Trophoblast cell (in vitro differentiated cells and primary cell): ENCODE results near the gene PRXL2C.
A peak's percentile ranks its signal among the peaks of the same experiment; 100 is the strongest.

Source experiments
- DNase-seq, 2 donors: peaks; one replicate each; pipeline ENCODE4 v3.0.0-alpha.2; 2016
- H2AFZ ChIP-seq: 2 replicates; pipeline ENCODE4 v1.6.1; 2013; ENCODE audit warnings: low read length, moderate library complexity, mild to moderate bottlenecking; ENCODE audit not compliant: insufficient read depth, poor library complexity
- H2AK5ac ChIP-seq: 2 replicates; pipeline ENCODE4 v1.6.1; 2013; ENCODE audit warnings: mild to moderate bottlenecking, low read length
- H2BK120ac ChIP-seq: 2 replicates; pipeline ENCODE4 v1.6.1; 2013; ENCODE audit warnings: low read length, mild to moderate bottlenecking, moderate library complexity; ENCODE audit not compliant: insufficient read depth, poor library complexity
- H2BK12ac ChIP-seq: 2 replicates; pipeline ENCODE4 v1.6.1; 2013; ENCODE audit warnings: mild to moderate bottlenecking, low read length, moderate library complexity
- H2BK5ac ChIP-seq: 2 replicates; pipeline ENCODE4 v1.6.1; 2013; ENCODE audit warnings: low read length, low read depth, moderate library complexity, mild to moderate bottlenecking; ENCODE audit not compliant: poor library complexity
- H3K14ac ChIP-seq: 2 replicates; pipeline ENCODE4 v1.6.1; 2013; ENCODE audit warnings: mild to moderate bottlenecking, low read length
- H3K18ac ChIP-seq: 2 replicates; pipeline ENCODE4 v1.6.1; 2013; ENCODE audit warnings: mild to moderate bottlenecking, low read length
- H3K23ac ChIP-seq: 2 replicates; pipeline ENCODE4 v1.6.1; 2013; ENCODE audit warnings: low read length
- H3K27ac ChIP-seq: 2 replicates; pipeline ENCODE4 v1.5.1; 2013; ENCODE audit warnings: low read depth, mild to moderate bottlenecking, inconsistent platforms, low read length, moderate library complexity
- H3K27me3 ChIP-seq: 2 replicates; pipeline ENCODE4 v1.6.1; 2013; ENCODE audit warnings: inconsistent platforms, mild to moderate bottlenecking, low read length, moderate library complexity; ENCODE audit not compliant: insufficient read depth
- H3K36me3 ChIP-seq, 2 experiments: 1 replicate in 1 of 2; 2 replicates in 1 of 2; pipeline ENCODE4 v1.6.1; 2013; ENCODE audit warnings: low read length in 2 of 2, mild to moderate bottlenecking in 2 of 2, moderate library complexity in 1 of 2; ENCODE audit not compliant: insufficient read depth in 2 of 2, control insufficient read depth in 1 of 2
- H3K4ac ChIP-seq: 2 replicates; pipeline ENCODE4 v1.6.1; 2013; ENCODE audit warnings: low read depth, mild to moderate bottlenecking, low read length, moderate library complexity
- H3K4me1 ChIP-seq, 2 experiments: 1 replicate in 1 of 2; 2 replicates in 1 of 2; pipeline ENCODE4 v1.6.1; 2013; ENCODE audit warnings: low read length in 2 of 2, mild to moderate bottlenecking in 2 of 2, moderate library complexity in 1 of 2; ENCODE audit not compliant: insufficient read depth in 2 of 2, control insufficient read depth in 1 of 2
- H3K4me2 ChIP-seq: 2 replicates; pipeline ENCODE4 v1.6.1; 2013; ENCODE audit warnings: inconsistent platforms, mild to moderate bottlenecking, low read length, moderate library complexity
- H3K4me3 ChIP-seq: 2 replicates; pipeline ENCODE4 v1.5.1; 2013; ENCODE audit warnings: mild to moderate bottlenecking, low read depth, low read length, inconsistent platforms
- H3K79me1 ChIP-seq: one replicate; pipeline ENCODE4 v1.6.1; 2013; ENCODE audit warnings: low read length
- H3K79me2 ChIP-seq: 2 replicates; pipeline ENCODE4 v1.6.1; 2013; ENCODE audit warnings: low read length, mild to moderate bottlenecking; ENCODE audit not compliant: control insufficient read depth, insufficient read depth, poor library complexity
- H3K9ac ChIP-seq: 2 replicates; pipeline ENCODE4 v1.6.1; 2013; ENCODE audit warnings: mild to moderate bottlenecking, low read length
- H3K9me3 ChIP-seq: 2 replicates; pipeline ENCODE4 v1.6.1; 2013; ENCODE audit warnings: low read depth, mild to moderate bottlenecking, control low read depth, inconsistent platforms, low read length; ENCODE audit not compliant: insufficient read depth
- H4K12ac ChIP-seq: 2 replicates; pipeline ENCODE4 v1.6.1; 2013; ENCODE audit warnings: low read depth, mild to moderate bottlenecking, low read length, moderate library complexity
- H4K8ac ChIP-seq: 2 replicates; pipeline ENCODE4 v1.6.1; 2013; ENCODE audit warnings: low read depth, mild to moderate bottlenecking, low read length, moderate library complexity
- H4K91ac ChIP-seq: one replicate; pipeline ENCODE4 v1.6.1; 2013; ENCODE audit warnings: low read depth, mild to moderate bottlenecking, low read length, moderate library complexity
- WGBS: extraction: QIAGEN DNeasy Blood & Tissue Kit; methylation state at CpG from one replicate; pipeline ENCODE4 v1.1.7; 2013; ENCODE audit warnings: missing lambda C conversion rate; ENCODE audit not compliant: insufficient read length, insufficient coverage; ENCODE audit errors: extremely low coverage; 5-methylcytosine and 5-hydroxymethylcytosine counted together

PRXL2C gene

DNA sequence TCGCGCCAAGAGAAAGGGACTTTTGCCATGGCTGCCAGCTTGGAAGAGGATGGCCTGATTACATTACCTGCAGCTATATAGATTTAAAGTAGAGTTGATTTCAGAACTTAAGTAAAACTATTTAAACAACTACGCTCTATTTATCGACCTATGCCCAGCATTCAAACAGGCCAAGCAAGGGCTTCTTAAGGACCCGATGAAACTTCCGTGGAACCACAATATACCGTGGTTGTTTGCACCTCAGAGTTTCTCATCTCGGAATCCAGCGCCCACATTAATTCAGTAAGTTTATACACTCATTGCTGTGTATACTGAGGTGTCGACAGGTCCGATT is 35.0 kb downstream of the PRXL2C start:
- Histone ChIP-seq H4K91ac (no peak overlapping the region), H3K4me1 (peaks cover 8 to 9% of the 10 kb centered on the region in 2 experiments), H3K23ac (no peak overlapping the region), H3K14ac (no peak overlapping the region), H3K18ac (no peak overlapping the region), H2BK120ac (no peak overlapping the region), H2AFZ (peak overlapping the region; percentile 71), H3K4me2 (peak overlapping the region; percentile 90), H2AK5ac (no peak overlapping the region), H3K79me2 (peaks cover 5% of the 10 kb centered on the region), H2BK5ac (no peak overlapping the region), H3K4ac (no peak overlapping the region), H2BK12ac (no peak overlapping the region), H3K4me3 (no peak overlapping the region), H3K36me3 (no peaks in the 10 kb centered on the region), H3K9me3 (no peaks in the 10 kb centered on the region), H3K27me3 (no peaks in the 10 kb centered on the region), H4K12ac (no peak overlapping the region), H3K79me1 (peaks cover 9% of the 10 kb centered on the region), H3K9ac (no peak overlapping the region), H4K8ac (peak overlapping the region; percentile 76), H3K27ac (no peak overlapping the region)
- WGBS = no CpG with 5 or more reads among the region's 11 CpGs
- DNase-seq = no peak

DNA sequence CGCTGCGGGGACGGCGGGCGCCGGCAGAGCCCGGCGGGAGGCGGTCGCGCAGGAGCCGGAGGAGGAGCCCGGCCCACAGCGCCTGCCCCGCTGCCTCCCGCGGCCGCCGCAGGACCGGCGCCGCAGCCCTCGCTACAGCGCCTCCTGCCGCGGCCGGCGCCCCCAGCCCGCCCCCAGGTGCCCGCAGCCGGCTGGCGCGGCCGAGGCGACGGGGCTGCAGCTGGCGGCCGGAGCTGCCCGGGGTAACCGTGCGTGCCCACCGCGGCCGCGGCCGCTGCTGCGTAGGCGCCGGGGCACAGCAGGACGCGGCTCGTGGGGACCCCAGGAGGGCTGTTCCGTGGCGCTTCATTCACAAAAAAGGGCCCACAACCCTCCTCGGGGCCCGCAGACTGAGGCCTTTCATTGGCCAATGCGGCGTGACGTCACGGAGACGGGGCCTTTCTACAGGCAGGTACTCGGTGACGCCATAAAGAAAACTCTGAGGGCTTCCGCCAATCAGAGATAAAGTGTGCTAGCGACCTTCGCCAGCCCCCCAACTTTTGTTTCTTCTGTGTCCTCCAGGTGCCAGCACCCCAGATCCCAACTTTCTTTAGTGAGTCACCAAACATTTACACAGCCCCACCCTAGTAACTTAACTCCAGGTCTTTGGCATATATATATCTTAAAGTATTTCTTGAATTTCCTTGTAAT is 35.5 kb downstream of the PRXL2C start, which contains the start of gene CDC14B:
Gene CDC14B, minus strand, starts transcription at position 353 of the 690 bp plus-strand sequence. CDS start 465 bp downstream, outside the sequence.
- no peak within 1 kb of the TSS for H2AK5ac ChIP-seq
- H3K4ac ChIP-seq = peak within 1 kb of the TSS; percentile 98
- H3K79me1 ChIP-seq = peaks cover 9% of the 10 kb centered on the region
- H3K23ac ChIP-seq = no peak within 1 kb of the TSS
- H2AFZ ChIP-seq = peak within 1 kb of the TSS; percentile 84
- H3K9me3 ChIP-seq = no peaks in the 10 kb centered on the region
- no CpG with 5 or more reads among the region's 66 CpGs for WGBS
- peak within 1 kb of the TSS; percentile 78 for H2BK5ac ChIP-seq
- H2BK12ac ChIP-seq = peak within 1 kb of the TSS; percentile 88
- H3K18ac ChIP-seq = peak within 1 kb of the TSS; percentile 98
- H3K79me2 ChIP-seq = peaks cover 5% of the 10 kb centered on the region
- no peaks in the 10 kb centered on the region for H3K36me3 ChIP-seq
- peak within 1 kb of the TSS; percentile 90 for H4K8ac ChIP-seq
- no peaks in the 10 kb centered on the region for H3K27me3 ChIP-seq
- peak within 1 kb of the TSS; percentile 82 for H3K27ac ChIP-seq
- H3K4me1 ChIP-seq = peaks cover 8 to 9% of the 10 kb centered on the region in 2 experiments
- peak within 1 kb of the TSS; percentile 94 for H3K4me3 ChIP-seq
- H3K4me2 ChIP-seq = peak within 1 kb of the TSS; percentile 90
- H3K9ac ChIP-seq = peak within 1 kb of the TSS; percentile 80
- peak within 1 kb of the TSS; percentile 79 for H4K91ac ChIP-seq
- peak within 1 kb of the TSS; percentile 86 for H4K12ac ChIP-seq
- peak; percentile 75 to 90 for DNase-seq
- H2BK120ac ChIP-seq = peak within 1 kb of the TSS; percentile 40
- H3K14ac ChIP-seq = peak within 1 kb of the TSS; percentile 98

DNA sequence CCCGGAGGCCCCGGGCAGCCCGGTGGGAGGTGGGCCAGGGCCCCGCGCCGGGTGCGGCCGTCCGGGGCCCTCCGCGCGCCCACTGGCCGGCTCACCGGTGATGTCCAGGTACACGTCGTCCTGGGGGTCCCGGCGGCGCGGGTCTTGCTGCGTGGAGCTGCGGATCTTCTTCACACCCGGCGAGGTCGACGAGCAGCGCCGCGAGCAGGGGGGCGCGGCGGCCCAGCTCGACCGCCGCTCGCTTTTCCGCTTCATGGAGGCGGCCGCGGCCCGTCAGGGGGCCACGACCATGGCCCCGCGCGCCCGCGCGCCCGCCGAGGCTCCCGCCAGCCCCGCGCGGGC is 36.0 kb downstream of the PRXL2C start:
- Histone ChIP-seq H3K4me3 (peak overlapping the region; percentile 94), H3K4ac (peak overlapping the region; percentile 98), H3K27ac (peak overlapping the region; percentile 82), H2AFZ (peak overlapping the region; percentile 73), H3K23ac (no peak overlapping the region), H3K18ac (peak overlapping the region; percentile 98), H2AK5ac (no peak overlapping the region), H3K36me3 (no peaks in the 10 kb centered on the region), H3K9me3 (no peaks in the 10 kb centered on the region), H3K27me3 (no peaks in the 10 kb centered on the region), H3K14ac (peak overlapping the region; percentile 98), H2BK12ac (peak overlapping the region; percentile 88), H3K9ac (peak overlapping the region; percentile 80), H3K4me2 (peak overlapping the region; percentile 90), H4K12ac (peak overlapping the region; percentile 86), H4K8ac (peak overlapping the region; percentile 33), H3K4me1 (peaks cover 8 to 9% of the 10 kb centered on the region in 2 experiments), H2BK5ac (peak overlapping the region; percentile 78), H4K91ac (peak overlapping the region; percentile 79), H3K79me2 (peaks cover 5% of the 10 kb centered on the region), H3K79me1 (peaks cover 9% of the 10 kb centered on the region), H2BK120ac (no peak overlapping the region)
- no CpG with 5 or more reads among the region's 54 CpGs for WGBS
- DNase-seq = no peak

DNA sequence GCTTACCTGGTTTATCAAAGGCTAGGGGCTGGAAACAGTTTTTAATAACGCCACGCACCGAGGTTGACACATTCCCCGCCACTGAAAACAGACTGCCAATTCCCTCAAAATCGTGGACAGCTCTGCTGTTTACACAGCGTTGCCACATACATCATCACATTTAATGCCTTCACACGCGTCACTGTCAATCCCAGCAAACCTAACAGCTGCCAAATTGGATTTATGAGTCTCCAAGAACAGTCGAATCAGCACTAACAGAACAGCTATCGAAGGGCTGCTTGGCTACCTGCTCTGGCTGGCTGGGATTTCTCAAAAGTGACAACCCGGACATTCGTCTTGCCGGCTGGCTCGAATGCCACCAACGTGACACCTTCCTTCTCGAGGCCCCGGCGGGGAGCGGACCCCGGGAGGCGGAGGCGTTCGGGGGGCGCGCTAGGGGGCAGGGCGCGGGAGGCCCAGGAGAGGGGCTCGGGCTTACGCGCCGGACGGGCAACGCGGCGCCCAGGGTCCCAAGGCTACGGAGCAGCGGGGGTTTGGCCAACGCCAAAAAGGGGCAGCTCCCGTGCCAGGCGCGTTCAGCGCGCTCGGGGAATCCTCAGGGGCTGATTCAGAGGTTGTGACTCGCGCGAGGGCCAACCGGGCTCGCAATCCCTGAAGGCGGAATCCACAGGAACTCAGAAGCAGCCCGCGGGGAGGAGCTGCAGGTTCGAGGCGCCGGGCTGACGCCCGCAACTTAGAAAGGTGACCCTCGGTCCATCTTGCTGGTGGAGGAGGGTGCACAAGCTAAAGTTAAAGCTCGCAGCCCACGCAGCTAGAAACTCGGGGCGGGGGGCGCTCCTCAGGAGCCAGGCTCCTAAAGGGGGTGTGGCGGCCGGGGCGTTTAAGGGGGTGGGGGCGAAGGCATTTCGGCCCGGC is 36.7 kb downstream of the PRXL2C start:
- peak overlapping the region; percentile 40 for H2BK120ac ChIP-seq
- WGBS = no CpG with 5 or more reads among the region's 69 CpGs
- peak overlapping the region; percentile 74 for H3K4ac ChIP-seq
- no peaks in the 10 kb centered on the region for H3K9me3 ChIP-seq
- no peaks in the 10 kb centered on the region for H3K27me3 ChIP-seq
- H4K8ac ChIP-seq = peak overlapping the region; percentile 33
- no peak overlapping the region for H2AK5ac ChIP-seq
- H3K23ac ChIP-seq = no peak overlapping the region
- H3K9ac ChIP-seq = peak overlapping the region; percentile 80
- H4K91ac ChIP-seq = peak overlapping the region; percentile 32
- peak overlapping the region; percentile 55 for H3K14ac ChIP-seq
- peak overlapping the region; percentile 73 for H2AFZ ChIP-seq
- H3K18ac ChIP-seq = peak overlapping the region; percentile 83
- H3K4me1 ChIP-seq = peaks cover 8 to 9% of the 10 kb centered on the region in 2 experiments
- H4K12ac ChIP-seq = peak overlapping the region; percentile 59
- H3K27ac ChIP-seq = peak overlapping the region; percentile 13
- H3K79me2 ChIP-seq = peaks cover 5% of the 10 kb centered on the region
- peak overlapping the region; percentile 94 for H3K4me3 ChIP-seq
- peak; percentile 71 to 78 for DNase-seq
- H2BK12ac ChIP-seq = no peak overlapping the region
- peak overlapping the region; percentile 90 for H3K4me2 ChIP-seq
- peaks cover 9% of the 10 kb centered on the region for H3K79me1 ChIP-seq
- H3K36me3 ChIP-seq = no peaks in the 10 kb centered on the region
- H2BK5ac ChIP-seq = peak overlapping the region; percentile 24
